Ishikawa (cell line): ENCODE data around the gene ATP4B.

ENCODE experiments used
- CEBPB ChIP-seq: IDR thresholded peaks from 2 replicates; pipeline ENCODE4 v1.6.1; 2012
- CREB1 ChIP-seq: IDR thresholded peaks from 2 replicates; pipeline ENCODE4 v1.6.1; 2012; ENCODE audit warnings: low read depth
- EGR1 ChIP-seq: IDR thresholded peaks from 2 replicates; pipeline ENCODE4 v1.6.1; 2012
- EP300 ChIP-seq: IDR thresholded peaks from 2 replicates; pipeline ENCODE4 v1.6.1; 2012; ENCODE audit warnings: borderline replicate concordance
- FOXM1 ChIP-seq: IDR thresholded peaks from 2 replicates; pipeline ENCODE4 v1.6.1; 2012; ENCODE audit warnings: low read depth, borderline replicate concordance
- MAX ChIP-seq: IDR thresholded peaks from 2 replicates; pipeline ENCODE4 v1.6.1; 2012
- NFIC ChIP-seq: IDR thresholded peaks from 2 replicates; pipeline ENCODE4 v1.6.1; 2012
- RAD21 ChIP-seq: IDR thresholded peaks from 2 replicates; pipeline ENCODE4 v1.6.1; 2012; ENCODE audit warnings: low read depth
- REST ChIP-seq: IDR thresholded peaks from 2 replicates; pipeline ENCODE4 v1.6.1; 2012; ENCODE audit warnings: low read depth, mild to moderate bottlenecking
- TAF1 ChIP-seq: IDR thresholded peaks from 2 replicates; pipeline ENCODE4 v1.6.1; 2012; ENCODE audit warnings: low read depth, mild to moderate bottlenecking
- TCF12 ChIP-seq: IDR thresholded peaks from 2 replicates; pipeline ENCODE4 v1.6.1; 2012; ENCODE audit warnings: low read depth
- TEAD4 ChIP-seq: IDR thresholded peaks from 2 replicates; pipeline ENCODE4 v1.6.1; 2012
- USF1 ChIP-seq: IDR thresholded peaks from 2 replicates; pipeline ENCODE4 v1.6.1; 2012
- YY1 ChIP-seq: IDR thresholded peaks from 2 replicates; pipeline ENCODE4 v1.6.1; 2012; ENCODE audit warnings: low read depth
- ZBTB7A ChIP-seq: IDR thresholded peaks from 2 replicates; pipeline ENCODE4 v1.6.1; 2012; ENCODE audit warnings: low read depth

ATP4B gene

GRCh38 chr13:113642563-113642962 is 15.4 kb downstream of the ATP4B start:
- TF ChIP-seq MAX, result no peak
- TF ChIP-seq TAF1, result no peak
- no peak for TF ChIP-seq CEBPB
- no peak for TF ChIP-seq ZBTB7A
- TF ChIP-seq TEAD4, result no peak
- no peak for TF ChIP-seq USF1
- no peak for TF ChIP-seq FOXM1
- TF ChIP-seq EP300, result no peak
- TF ChIP-seq CREB1, result no peak
- no peak for TF ChIP-seq NFIC
- no peak for TF ChIP-seq REST
- TF ChIP-seq YY1, result no peak
- TF ChIP-seq EGR1, result no peak

DNA sequence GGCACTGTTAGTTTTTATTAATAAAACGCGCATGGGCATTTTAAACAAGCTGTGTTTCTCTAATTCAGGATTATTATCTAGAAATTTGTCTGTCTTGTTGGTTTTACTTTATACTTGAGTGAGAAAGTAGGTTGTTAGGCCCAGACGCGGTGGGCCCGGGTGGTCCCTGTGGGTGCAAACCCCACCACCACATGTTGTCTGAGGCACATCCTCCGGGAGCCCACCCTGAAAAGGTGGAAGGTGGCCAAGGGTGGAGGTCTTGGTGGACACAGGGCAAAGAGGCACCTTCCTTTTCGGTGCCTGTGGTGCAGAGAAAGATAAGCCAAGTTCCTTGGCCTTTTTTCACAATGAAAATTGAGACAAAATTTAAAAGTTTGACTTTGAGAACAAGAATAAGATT is 16.6 kb downstream of the ATP4B start:
- TF ChIP-seq TAF1 (no peak), RAD21 (no peak), FOXM1 (no peak), CEBPB (no peak), NFIC (no peak), YY1 (no peak), USF1 (no peak), TCF12 (no peak), REST (no peak), CREB1 (no peak), TEAD4 (no peak), EP300 (no peak)

DNA sequence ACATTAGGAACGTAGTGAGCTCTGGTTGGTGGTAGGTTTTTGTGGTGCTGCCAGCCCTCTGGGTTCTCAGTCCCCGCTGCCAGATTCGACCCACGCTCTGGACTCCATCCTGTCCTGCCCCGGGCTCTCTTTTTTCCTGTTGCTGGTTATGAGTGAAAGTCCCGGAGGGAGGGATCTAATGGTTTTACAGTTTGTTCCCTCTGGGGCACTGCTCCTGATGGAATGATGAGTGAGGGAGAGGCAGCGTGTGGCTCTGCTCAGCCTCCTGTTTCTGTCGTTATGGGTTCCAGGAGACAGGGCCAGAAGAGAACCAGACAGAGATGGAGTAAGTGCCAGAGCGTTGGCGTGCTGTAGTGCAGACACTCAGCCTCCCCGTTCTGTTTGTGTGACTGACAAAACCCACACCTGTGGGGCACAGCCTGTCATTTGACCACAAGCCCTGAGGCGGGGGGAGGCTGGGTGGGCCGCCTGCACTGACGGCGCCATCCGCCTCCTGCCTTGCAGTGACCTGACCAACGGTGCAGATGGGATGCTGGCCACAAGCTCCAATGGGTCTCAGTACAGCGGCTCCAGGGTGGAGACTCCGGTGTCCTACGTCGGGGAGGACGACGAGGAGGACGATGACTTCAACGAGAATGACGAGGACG is 18.3 kb downstream of the ATP4B start:
- TF ChIP-seq TCF12 (no peak), FOXM1 (no peak)

DNA sequence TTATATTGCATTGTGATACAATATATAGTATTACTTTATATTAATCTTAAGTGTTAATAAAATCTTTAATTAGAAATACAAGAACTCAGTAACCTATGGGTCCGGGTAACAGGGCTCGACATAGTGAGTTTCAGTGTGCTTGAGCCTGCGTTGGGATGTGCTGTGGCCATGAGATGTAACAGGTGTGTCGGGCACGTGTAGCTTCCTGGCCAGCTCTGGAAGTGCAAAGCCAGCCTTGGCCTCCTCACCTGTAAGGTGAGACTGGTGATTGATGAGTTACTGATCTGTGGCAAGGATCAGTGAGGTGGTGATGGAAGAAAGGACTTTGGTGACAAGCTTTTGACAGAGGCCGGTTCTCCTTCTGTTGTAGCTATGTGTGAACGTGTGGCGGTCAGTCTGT is 19.2 kb downstream of the ATP4B start:
- no peak for TF ChIP-seq CEBPB
- TF ChIP-seq TAF1, result no peak
- TF ChIP-seq TEAD4, result no peak
- TF ChIP-seq FOXM1, result no peak
- TF ChIP-seq EP300, result no peak

DNA sequence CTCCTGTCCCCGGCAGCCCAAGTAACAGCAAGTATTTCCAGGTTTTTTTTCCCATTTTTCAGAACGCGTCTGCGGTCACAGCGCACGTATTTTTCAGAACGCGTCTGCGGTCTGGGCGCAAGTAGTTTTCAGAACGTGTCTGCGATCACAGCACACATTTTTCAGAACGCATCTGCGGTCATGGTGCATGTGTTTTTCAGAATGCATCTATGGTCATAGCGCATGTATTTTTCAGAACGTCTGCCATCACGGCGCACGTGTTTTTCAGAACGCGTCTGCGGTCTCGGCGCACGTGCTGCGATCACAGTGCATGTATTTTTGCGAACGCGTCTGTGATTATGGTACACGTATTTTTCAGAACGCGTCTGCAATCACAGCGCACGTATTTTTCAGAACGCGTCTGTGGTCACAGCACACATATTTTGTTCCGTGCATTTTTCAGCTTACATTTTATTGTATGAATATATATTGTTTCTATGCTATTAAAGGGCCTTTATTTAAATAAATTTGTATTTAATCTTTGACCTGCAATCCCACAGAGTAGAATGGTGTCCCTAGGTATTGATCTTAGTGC is 19.7 kb downstream of the ATP4B start:
- TF ChIP-seq RAD21 (no peak), CEBPB (no peak), USF1 (no peak), REST (no peak), TCF12 (no peak), EGR1 (no peak), FOXM1 (no peak), ZBTB7A (no peak), TEAD4 (no peak), MAX (no peak), NFIC (no peak), EP300 (no peak), TAF1 (no peak), CREB1 (no peak), YY1 (no peak)
